GM12801 (cell line): Measurements from ENCODE around the gene DEFB113.

Source experiments
- TF ChIP-seq, protein P1 (sequence below): IDR thresholded peaks from one replicate; pipeline ENCODE4 v1.5.1; 2011; ENCODE audit warnings: control low read depth; ENCODE audit not compliant: insufficient read length; ENCODE audit errors: extremely low read depth

DEFB113 gene

DNA sequence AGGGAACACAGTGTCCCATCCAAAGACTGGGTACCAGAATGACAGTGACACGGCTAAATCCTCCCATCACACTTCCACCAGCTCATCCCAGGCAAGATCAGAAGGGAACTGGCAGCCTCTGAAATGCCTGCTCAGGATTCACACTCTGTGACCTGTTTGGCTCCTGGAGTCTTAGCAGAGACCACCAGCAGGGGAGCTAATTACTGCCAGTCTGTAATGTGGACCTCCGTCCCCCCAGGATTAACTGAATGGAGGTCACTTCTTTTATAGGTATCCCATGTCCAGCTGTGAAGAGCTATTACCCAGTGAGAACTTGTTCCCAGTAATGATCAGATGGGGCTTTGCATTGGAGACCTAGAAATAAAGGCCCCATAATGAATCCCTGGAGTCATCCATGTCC, 50.6 kb downstream of the DEFB113 start:
- TF ChIP-seq, protein P1, sequence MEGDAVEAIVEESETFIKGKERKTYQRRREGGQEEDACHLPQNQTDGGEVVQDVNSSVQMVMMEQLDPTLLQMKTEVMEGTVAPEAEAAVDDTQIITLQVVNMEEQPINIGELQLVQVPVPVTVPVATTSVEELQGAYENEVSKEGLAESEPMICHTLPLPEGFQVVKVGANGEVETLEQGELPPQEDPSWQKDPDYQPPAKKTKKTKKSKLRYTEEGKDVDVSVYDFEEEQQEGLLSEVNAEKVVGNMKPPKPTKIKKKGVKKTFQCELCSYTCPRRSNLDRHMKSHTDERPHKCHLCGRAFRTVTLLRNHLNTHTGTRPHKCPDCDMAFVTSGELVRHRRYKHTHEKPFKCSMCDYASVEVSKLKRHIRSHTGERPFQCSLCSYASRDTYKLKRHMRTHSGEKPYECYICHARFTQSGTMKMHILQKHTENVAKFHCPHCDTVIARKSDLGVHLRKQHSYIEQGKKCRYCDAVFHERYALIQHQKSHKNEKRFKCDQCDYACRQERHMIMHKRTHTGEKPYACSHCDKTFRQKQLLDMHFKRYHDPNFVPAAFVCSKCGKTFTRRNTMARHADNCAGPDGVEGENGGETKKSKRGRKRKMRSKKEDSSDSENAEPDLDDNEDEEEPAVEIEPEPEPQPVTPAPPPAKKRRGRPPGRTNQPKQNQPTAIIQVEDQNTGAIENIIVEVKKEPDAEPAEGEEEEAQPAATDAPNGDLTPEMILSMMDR, result no peak
